Endothelial cell (in vitro differentiated cells): ENCODE results near the gene SGPP2. TPM values are rescaled to one million over a fixed set of nuclear protein-coding genes. Genes with fewer than 3 reads are reported as not detected.
"Not testable (repeated sequence)": the region's sequence is repeated elsewhere in the genome, so short reads cannot be mapped to it uniquely, and the experiment has no call there.

Experiments used
- DNase-seq: peaks from one replicate; pipeline ENCODE4 v3.0.0; 2021; ENCODE audit warnings: low spot score
- H3K27ac Mint-ChIP-seq: one replicate; pipeline ENCODE4 v1.8.0; 2021; ENCODE audit warnings: mixed read lengths, inconsistent platforms; ENCODE audit not compliant: unreplicated experiment
- H3K27me3 Mint-ChIP-seq: one replicate; pipeline ENCODE4 v1.8.0; 2021; ENCODE audit warnings: mild to moderate bottlenecking, moderate library complexity, mixed read lengths, inconsistent platforms; ENCODE audit not compliant: unreplicated experiment
- H3K36me3 Mint-ChIP-seq: one replicate; pipeline ENCODE4 v1.8.0; 2021; ENCODE audit warnings: mild to moderate bottlenecking, low read depth, mixed read lengths, inconsistent platforms; ENCODE audit not compliant: unreplicated experiment
- H3K4me1 Mint-ChIP-seq: one replicate; pipeline ENCODE4 v1.8.0; 2021; ENCODE audit warnings: mild to moderate bottlenecking, mixed read lengths, inconsistent platforms; ENCODE audit not compliant: unreplicated experiment
- H3K4me3 Mint-ChIP-seq: one replicate; pipeline ENCODE4 v1.8.0; 2021; ENCODE audit warnings: mild to moderate bottlenecking, mixed read lengths, inconsistent platforms; ENCODE audit not compliant: unreplicated experiment
- H3K9me3 Mint-ChIP-seq: one replicate; pipeline ENCODE4 v1.8.0; 2021; ENCODE audit warnings: mixed read lengths, inconsistent platforms; ENCODE audit not compliant: unreplicated experiment
- total RNA-seq: library from RNA; stranded (reverse); fragmentation: NEBNext Ultra II Directional; extraction: Animal tissue kit (Norgen Biotek cat#: 25700); gene quantifications from one replicate; pipeline ENCODE4 v1.2.1, GENCODE V29; 2021; ENCODE audit not compliant: unreplicated experiment
- TF ChIP-seq, protein P1 (sequence below): fragments of 200-600 bp; sonication (generic); IDR thresholded peaks from one replicate; pipeline ENCODE4 v1.5.0; 2021; ENCODE audit warnings: antibody characterized with exemption; ENCODE audit not compliant: unreplicated experiment

The SGPP2 gene
- total RNA-seq, 1 donor from 2014 or later: not detected

DNA sequence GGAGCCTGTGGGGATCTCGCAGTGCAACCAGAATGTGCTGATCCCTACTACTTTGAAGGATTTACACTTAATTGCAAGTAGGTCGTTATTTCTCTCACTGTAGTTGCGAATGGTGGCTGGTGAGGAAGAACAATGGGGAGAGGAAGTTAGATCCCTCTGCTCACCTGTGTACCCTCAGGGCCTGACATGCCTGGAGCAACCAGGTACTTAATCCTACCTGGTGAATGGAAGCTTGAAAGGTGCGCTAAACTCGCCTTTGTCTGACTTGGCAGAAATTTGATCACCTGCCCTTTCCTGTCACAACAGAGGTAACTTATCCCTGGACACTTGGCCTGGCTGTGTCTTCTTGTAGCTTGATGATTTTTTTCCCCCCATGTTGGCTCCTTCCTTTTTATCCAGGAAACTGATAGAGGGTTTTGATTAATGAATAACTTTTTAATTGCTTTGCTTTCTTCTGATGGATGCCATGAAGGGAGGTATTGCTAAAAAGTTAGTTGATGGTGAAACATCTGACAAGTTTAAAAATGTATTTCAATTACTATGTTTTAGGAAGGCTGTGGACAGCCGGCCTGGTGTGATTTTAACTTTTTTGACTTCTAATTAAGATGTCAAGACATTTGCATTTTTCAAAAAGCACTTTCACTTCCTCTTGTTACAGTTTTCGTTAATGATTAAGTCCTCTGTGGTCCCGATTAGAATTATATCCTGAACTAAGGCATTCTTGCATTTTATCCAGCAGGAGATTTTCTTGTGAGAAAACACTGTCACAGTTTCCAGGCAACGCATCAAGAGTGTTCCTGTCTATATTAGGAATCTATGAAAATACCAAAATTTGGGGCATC, 9.2 kb downstream of the SGPP2 start:
- peaks cover 7% of the 10 kb centered on the region for H3K27me3 Mint-ChIP-seq
- no peak overlapping the region for H3K4me3 Mint-ChIP-seq
- no peaks in the 10 kb centered on the region for H3K9me3 Mint-ChIP-seq
- DNase-seq: no peak
- TF ChIP-seq, protein P1, sequence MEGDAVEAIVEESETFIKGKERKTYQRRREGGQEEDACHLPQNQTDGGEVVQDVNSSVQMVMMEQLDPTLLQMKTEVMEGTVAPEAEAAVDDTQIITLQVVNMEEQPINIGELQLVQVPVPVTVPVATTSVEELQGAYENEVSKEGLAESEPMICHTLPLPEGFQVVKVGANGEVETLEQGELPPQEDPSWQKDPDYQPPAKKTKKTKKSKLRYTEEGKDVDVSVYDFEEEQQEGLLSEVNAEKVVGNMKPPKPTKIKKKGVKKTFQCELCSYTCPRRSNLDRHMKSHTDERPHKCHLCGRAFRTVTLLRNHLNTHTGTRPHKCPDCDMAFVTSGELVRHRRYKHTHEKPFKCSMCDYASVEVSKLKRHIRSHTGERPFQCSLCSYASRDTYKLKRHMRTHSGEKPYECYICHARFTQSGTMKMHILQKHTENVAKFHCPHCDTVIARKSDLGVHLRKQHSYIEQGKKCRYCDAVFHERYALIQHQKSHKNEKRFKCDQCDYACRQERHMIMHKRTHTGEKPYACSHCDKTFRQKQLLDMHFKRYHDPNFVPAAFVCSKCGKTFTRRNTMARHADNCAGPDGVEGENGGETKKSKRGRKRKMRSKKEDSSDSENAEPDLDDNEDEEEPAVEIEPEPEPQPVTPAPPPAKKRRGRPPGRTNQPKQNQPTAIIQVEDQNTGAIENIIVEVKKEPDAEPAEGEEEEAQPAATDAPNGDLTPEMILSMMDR: no peak
- H3K4me1 Mint-ChIP-seq: no peaks in the 10 kb centered on the region
- H3K36me3 Mint-ChIP-seq: no peaks in the 10 kb centered on the region
- H3K27ac Mint-ChIP-seq: no peak overlapping the region

DNA sequence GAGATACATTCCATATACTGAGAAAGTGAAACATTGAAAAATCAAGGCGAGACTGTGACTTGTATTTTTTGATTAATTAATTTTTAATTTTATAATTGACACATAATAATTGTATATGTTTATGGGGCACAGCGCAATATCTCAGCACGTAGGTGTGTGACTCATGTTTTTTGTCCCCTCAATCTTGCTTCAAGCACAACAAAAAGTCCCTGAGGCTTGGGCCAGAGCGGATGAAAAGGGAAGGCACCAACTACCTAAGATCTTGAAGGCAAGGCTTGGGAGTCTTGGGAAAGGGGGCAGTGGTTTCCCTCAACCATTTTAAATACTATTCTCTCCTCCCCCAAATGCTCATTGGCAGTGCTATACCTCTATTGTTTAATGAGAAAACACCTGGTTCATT, 9.9 kb downstream of the SGPP2 start:
- H3K4me3 Mint-ChIP-seq: no peak overlapping the region
- no peaks in the 10 kb centered on the region for H3K9me3 Mint-ChIP-seq
- H3K27me3 Mint-ChIP-seq: peaks cover 7% of the 10 kb centered on the region
- TF ChIP-seq, protein P1: no peak
- DNase-seq: no peak
- H3K4me1 Mint-ChIP-seq: no peaks in the 10 kb centered on the region
- H3K27ac Mint-ChIP-seq: no peak overlapping the region
- H3K36me3 Mint-ChIP-seq: no peaks in the 10 kb centered on the region

DNA sequence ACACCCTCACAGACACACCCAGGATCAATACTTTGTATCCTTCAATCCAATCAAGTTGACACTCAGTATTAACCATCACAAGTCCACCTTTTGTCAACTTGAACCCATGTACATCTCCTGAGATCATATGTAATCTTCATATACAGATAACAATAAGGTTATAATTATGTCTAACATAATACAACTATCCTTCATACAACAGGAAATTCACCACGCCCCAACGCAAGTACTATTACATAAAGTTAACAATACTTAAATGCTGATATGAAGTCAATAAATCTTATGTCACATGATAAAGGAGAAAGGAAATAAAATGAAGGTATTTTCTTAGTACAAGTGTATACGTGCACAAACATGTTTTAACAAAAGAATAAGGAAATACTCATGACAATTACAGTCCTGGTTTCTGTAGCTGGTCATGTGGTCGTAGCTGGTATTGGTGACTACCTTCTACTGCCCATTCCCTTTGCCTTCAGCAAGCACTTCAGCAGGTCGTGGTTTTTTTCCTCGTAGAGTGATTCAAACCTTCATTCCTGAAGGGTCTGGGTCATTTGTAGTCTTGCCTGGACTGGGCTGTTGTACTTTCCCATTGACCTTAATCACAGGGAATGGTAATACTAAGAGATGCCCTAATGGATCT, 11.2 kb downstream of the SGPP2 start:
- not testable (repeated sequence) for H3K27me3 Mint-ChIP-seq, DNase-seq, H3K4me3 Mint-ChIP-seq, H3K27ac Mint-ChIP-seq, H3K36me3 Mint-ChIP-seq, H3K9me3 Mint-ChIP-seq, H3K4me1 Mint-ChIP-seq

DNA sequence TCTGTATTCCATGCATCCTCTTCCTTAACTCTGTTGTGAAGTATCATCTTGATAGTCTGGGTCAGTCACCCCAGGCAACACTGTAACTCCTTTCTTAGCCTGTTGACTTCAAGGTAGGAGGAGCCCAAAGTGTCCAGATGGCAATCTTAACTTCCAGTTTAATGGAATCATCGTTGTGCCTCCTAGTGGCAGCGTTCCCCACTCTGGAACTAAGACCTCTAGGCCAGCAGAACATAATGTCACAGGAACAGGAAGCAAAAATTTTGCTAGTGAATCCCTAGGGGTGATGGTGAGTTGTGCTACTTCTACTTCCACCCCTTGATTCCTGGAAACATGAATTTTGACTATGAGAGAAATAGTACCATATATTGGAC, 11.7 kb downstream of the SGPP2 start:
- H3K4me3 Mint-ChIP-seq: no peak overlapping the region
- no peak for DNase-seq
- H3K9me3 Mint-ChIP-seq: no peaks in the 10 kb centered on the region
- H3K27me3 Mint-ChIP-seq: peaks cover 7% of the 10 kb centered on the region
- H3K27ac Mint-ChIP-seq: no peak overlapping the region
- H3K4me1 Mint-ChIP-seq: no peaks in the 10 kb centered on the region
- TF ChIP-seq, protein P1: no peak
- no peaks in the 10 kb centered on the region for H3K36me3 Mint-ChIP-seq

DNA sequence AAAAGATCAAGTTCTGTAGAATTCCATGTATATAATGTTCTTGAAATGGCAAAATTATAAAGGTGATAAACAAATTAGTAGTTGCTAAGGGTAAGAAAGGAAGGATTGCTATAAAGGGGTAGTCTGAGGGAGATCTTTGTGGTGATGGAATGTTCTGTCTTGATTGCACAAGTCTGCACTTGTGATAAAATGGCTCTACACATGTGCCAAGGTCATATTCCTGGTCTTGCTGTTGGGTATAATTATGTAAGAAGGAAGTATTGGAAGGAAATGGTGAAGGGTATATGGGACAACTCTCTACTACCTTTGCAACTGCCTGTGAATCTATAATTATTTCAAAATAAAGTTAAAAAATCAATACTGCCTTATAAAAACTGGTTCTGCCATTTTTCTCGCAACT, 15.3 kb downstream of the SGPP2 start:
- TF ChIP-seq, protein P1: no peak
- no peaks in the 10 kb centered on the region for H3K9me3 Mint-ChIP-seq
- H3K27me3 Mint-ChIP-seq: no peaks in the 10 kb centered on the region
- no peaks in the 10 kb centered on the region for H3K4me1 Mint-ChIP-seq
- no peak for DNase-seq
- H3K36me3 Mint-ChIP-seq: no peaks in the 10 kb centered on the region
- H3K4me3 Mint-ChIP-seq: no peak overlapping the region
- H3K27ac Mint-ChIP-seq: no peak overlapping the region
